SK-N-MC (cell line): ENCODE results near the gene RARRES1.

Source experiments
- DNase-seq: peaks from one replicate; pipeline ENCODE4 v3.0.0-alpha.2; 2011; ENCODE audit warnings: low read depth, low spot score
- H3K27ac ChIP-seq: fragments of 200-600 bp; sonication (generic); 2 replicates; pipeline ENCODE4 v1.5.1; 2016; ENCODE audit warnings: mixed run types
- H3K36me3 ChIP-seq: fragments of 200-600 bp; sonication (generic); 2 replicates; pipeline ENCODE4 v1.6.1; 2017; ENCODE audit warnings: antibody characterized with exemption, low read length, mixed read lengths; ENCODE audit not compliant: insufficient read depth
- H3K4me3 ChIP-seq: fragments of 200-600 bp; sonication (generic); 2 replicates; pipeline ENCODE4 v1.5.1; 2016
- H3K9ac ChIP-seq: fragments of 200-600 bp; sonication (generic); 2 replicates; pipeline ENCODE4 v1.8.0; 2017; ENCODE audit warnings: mixed run types, mixed read lengths; ENCODE audit not compliant: insufficient read length
- H3K9me3 ChIP-seq: fragments of 200-600 bp; sonication (generic); 2 replicates; pipeline ENCODE4 v1.6.1; 2017; ENCODE audit warnings: low read depth, mild to moderate bottlenecking, antibody characterized with exemption, low read length, moderate library complexity, mixed read lengths
- EZH2 ChIP-seq: fragments of 200-600 bp; sonication (generic); IDR thresholded peaks from one replicate; pipeline ENCODE4 v1.6.1; 2017; ENCODE audit warnings: antibody characterized with exemption
- FOXP2 ChIP-seq: optimal IDR thresholded peaks from 2 replicates; pipeline ENCODE3; 2011; ENCODE audit warnings: mild to moderate bottlenecking, moderate library complexity; ENCODE audit not compliant: insufficient read depth; ENCODE audit errors: extremely low read length, control extremely low read depth
- POLR2AphosphoS5 ChIP-seq: IDR thresholded peaks from 2 replicates; pipeline ENCODE4 v1.6.1; 2012; ENCODE audit warnings: mild to moderate bottlenecking, low read depth, low read length, borderline replicate concordance

RARRES1 gene

GRCh38 chr3:158732856-158733200 lies 571 bp upstream of the RARRES1 start:
- Histone ChIP-seq H3K9ac (no peak overlapping the region), H3K4me3 (no peak overlapping the region), H3K9me3 (no peaks in the 10 kb centered on the region), H3K27ac (no peak overlapping the region), H3K36me3 (no peaks in the 10 kb centered on the region)
- DNase-seq, result no peak
- TF ChIP-seq EZH2 (no peak), POLR2AphosphoS5 (no peak), FOXP2 (no peak)

DNA sequence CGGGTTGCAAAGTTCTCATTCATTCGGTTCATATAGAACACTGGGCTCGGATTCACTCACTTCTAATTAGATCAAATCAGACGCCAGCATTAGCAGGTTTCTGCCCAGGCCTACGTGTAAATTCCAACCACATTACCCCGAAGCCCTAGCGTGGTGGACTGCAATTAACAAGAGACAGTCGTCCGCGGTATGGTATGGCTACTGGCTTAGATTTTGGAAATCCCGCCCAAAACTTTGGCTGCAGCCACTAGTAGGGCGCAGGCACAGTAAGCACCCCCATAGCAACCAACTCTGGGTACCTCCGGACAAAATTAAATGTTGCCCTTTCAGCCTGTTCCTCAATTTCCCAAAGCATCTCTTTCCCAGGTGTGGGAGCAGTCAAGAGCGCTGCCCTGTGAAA lies 771 bp downstream of the RARRES1 start:
- Histone ChIP-seq H3K4me3 (no peak overlapping the region), H3K27ac (no peak overlapping the region), H3K36me3 (no peaks in the 10 kb centered on the region), H3K9ac (no peak overlapping the region), H3K9me3 (no peaks in the 10 kb centered on the region)
- DNase-seq, result no peak
- no peak for TF ChIP-seq POLR2AphosphoS5
- no peak for TF ChIP-seq FOXP2

DNA sequence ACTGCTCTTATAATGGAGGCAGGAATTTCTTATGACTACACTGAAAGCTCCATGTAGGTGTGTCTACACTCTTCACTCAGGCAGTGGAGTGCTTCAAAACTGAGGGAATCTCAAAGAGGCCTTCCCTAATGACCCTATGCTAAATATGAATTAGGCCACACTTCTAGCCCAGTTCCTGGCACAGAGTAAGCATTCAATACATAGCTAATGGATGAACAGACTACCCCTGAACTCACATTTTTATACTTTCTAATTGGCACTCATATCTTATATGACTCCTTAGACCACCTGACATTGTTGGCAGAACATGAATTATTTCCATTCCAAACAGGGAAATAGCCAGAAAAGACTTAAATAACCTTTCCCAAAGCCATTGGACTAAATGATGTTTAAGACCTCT lies 3.4 kb downstream of the RARRES1 start:
- Histone ChIP-seq H3K27ac (no peak overlapping the region), H3K9me3 (no peaks in the 10 kb centered on the region), H3K9ac (no peak overlapping the region), H3K4me3 (no peak overlapping the region), H3K36me3 (no peaks in the 10 kb centered on the region)
- TF ChIP-seq FOXP2, result no peak
- no peak for TF ChIP-seq POLR2AphosphoS5
- no peak for TF ChIP-seq EZH2
- no peak for DNase-seq

GRCh38 chr3:158728061-158728377 lies 4.2 kb downstream of the RARRES1 start:
- no peak overlapping the region for H3K4me3 ChIP-seq
- H3K9ac ChIP-seq, result no peak overlapping the region
- no peaks in the 10 kb centered on the region for H3K36me3 ChIP-seq
- no peak for DNase-seq
- TF ChIP-seq EZH2 (no peak), FOXP2 (no peak), POLR2AphosphoS5 (no peak)
- no peak overlapping the region for H3K27ac ChIP-seq
- no peaks in the 10 kb centered on the region for H3K9me3 ChIP-seq

- Histone ChIP-seq H3K9ac (no peak overlapping the region), H3K4me3 (no peak overlapping the region), H3K36me3 (no peaks in the 10 kb centered on the region), H3K9me3 (no peaks in the 10 kb centered on the region), H3K27ac (no peak overlapping the region)
- DNase-seq, result peak; percentile 59
- TF ChIP-seq EZH2, result no peak
- TF ChIP-seq FOXP2, result no peak
- no peak for TF ChIP-seq POLR2AphosphoS5
Observed at GRCh38 chr3:158727206-158728060, 4.8 kb downstream of the RARRES1 start.

GRCh38 chr3:158725348-158726011 lies 6.8 kb downstream of the RARRES1 start:
- no peak for DNase-seq
- Histone ChIP-seq H3K4me3 (no peak overlapping the region), H3K9ac (no peak overlapping the region), H3K9me3 (no peaks in the 10 kb centered on the region), H3K36me3 (peaks cover 8% of the 10 kb centered on the region), H3K27ac (no peak overlapping the region)
- TF ChIP-seq FOXP2 (no peak), EZH2 (no peak), POLR2AphosphoS5 (no peak)

- Histone ChIP-seq H3K9ac (no peak overlapping the region), H3K4me3 (no peak overlapping the region), H3K36me3 (peaks cover 8% of the 10 kb centered on the region), H3K27ac (no peak overlapping the region), H3K9me3 (no peaks in the 10 kb centered on the region)
- DNase-seq, result no peak
- TF ChIP-seq EZH2, result no peak
- no peak for TF ChIP-seq POLR2AphosphoS5
- TF ChIP-seq FOXP2, result no peak
Observed at GRCh38 chr3:158723991-158724390, 8.3 kb downstream of the RARRES1 start.

DNA sequence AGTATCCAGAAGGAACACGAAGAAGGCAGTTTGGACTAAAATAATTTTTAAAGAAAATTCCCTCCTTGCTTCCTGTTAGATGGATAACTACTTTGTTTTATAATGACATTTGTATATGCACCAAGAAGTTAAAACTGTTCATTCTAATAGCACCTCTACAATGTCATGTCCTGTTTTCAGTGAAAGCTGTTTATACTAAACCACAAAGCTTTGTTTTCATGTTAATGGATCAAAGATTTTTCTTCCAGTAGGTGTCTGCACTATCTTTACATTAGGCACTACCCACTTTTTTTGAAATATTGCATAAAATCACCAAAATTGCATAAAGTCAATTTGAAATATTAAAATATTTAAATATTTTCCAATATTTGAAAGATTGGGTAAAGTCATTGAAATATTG lies 10.1 kb downstream of the RARRES1 start:
- Histone ChIP-seq H3K9me3 (no peaks in the 10 kb centered on the region), H3K27ac (no peak overlapping the region), H3K36me3 (peaks cover 8% of the 10 kb centered on the region), H3K9ac (no peak overlapping the region), H3K4me3 (no peak overlapping the region)
- TF ChIP-seq EZH2 (no peak), POLR2AphosphoS5 (no peak), FOXP2 (no peak)
- no peak for DNase-seq

DNA sequence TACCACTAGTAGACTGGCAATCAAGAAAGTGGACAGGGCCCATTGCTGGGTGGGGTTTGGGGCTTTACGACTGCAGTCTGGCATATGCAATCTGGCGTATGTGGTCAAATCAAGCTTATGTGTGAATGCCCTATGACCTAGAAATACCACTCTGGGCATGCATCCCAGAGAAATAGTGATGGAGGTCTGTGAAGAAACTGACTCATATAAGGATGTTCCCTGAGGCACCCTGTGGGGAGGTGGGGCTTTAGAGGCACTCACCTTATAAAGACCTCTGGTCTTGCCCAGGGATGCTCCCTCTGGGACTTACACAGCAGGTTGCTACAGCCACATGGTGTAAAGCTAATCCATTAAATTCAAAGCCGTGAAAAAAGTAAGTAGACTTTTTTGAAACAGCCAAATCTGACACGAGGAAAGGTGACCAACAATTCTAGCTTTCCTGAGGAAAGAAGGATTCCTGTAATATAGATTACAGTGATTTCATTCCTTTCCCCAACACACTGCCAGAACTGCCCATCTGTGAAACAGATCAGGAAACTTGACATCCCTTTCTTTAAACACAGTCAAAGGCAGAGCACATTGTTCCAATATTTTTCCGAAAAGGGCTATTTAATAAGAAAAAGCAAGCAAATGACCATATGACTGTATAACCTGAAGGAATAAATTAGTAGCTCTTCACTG lies 13.6 kb downstream of the RARRES1 start:
- Histone ChIP-seq H3K4me3 (no peak overlapping the region), H3K9me3 (no peaks in the 10 kb centered on the region), H3K9ac (no peak overlapping the region), H3K27ac (no peak overlapping the region), H3K36me3 (peaks cover 11% of the 10 kb centered on the region)
- TF ChIP-seq FOXP2 (no peak), EZH2 (no peak), POLR2AphosphoS5 (no peak)
- no peak for DNase-seq
